Uterine smooth muscle cell (primary cell): Measurements from ENCODE around the gene FAM229A. TPM values are rescaled to one million over a fixed set of nuclear protein-coding genes. Genes with fewer than 3 reads are reported as not detected.

ENCODE experiments used
- total RNA-seq: library from RNA; depleted of rRNA; stranded (reverse); fragments of >200 nt; gene quantifications from 2 replicates; pipeline ENCODE4 v1.2.3, GENCODE V29; 2014

Gene FAM229A, protein sequence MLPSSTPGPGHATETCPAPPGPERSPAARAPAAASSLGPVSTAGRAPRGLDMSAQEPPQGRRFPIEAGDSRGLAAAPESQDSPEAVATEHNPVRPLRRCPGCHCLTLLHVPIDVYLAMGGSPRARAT
- 0.77 and 1.00 TPM in 2 replicates for total RNA-seq

GRCh38 chr1:32362474-32363313, at the start of gene FAM229A, which contains the start of gene TSSK3:
TSS of gene FAM229A (minus strand) at chr1:32362485. CDS start at chr1:32362091, 394 bp downstream.
TSS of gene TSSK3 (plus strand) at chr1:32362539. CDS start at chr1:32362702, 163 bp downstream.

DNA sequence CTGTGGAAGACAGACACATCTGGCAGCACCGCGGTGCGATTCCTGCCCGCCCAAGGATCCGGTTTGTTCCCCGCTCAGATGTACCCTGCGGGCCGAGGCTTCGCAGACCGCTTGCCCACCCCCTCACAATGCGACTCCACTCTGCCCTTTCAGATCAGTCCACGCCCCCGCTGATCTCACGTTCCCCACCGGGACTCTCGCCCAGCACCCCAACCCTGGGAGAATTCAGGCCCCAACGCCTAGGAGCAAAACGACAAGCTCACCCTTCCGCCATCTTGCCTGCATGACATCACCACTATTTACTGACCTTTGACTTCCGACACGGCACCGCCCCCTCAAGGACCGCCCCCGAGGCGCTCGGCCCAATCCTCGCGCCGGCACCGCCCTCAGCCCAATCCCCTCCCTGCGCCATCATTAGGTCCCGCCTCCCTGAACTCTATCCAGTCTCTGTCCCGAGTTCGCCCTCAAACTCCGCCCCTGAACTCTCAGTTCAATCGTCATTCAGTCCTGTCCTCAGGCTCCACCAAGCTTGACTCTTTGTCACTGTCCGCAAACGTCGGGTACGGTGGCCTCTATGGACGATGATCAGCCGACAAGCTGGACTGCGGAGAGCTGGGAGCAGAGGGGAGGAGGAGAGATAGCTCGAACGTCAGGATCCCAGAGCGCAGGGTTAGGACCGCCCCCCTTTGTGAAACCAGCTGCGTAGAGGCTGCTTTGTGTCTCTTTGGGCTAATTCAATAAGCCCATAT, 32.0 kb upstream of the FAM229A start, which contains the start of gene BSDC1:
Gene BSDC1 (minus strand): TSS at position 301 of the 749 bp plus-strand sequence. CDS start 27 bp downstream, at position 274.

GRCh38 chr1:32335790-32336590, 26.3 kb downstream of the FAM229A start, which contains the start of gene MARCKSL1:
TSS of gene MARCKSL1 (minus strand) at chr1:32336233. CDS start at chr1:32336033, 200 bp downstream.

Other genes with a start within 250 kb of the FAM229A start
- gene TXLNA, start 182.8 kb downstream of the FAM229A start, total RNA-seq: 99.6 and 103 TPM in 2 replicates
- gene CCDC28B, start 161.9 kb downstream of the FAM229A start, total RNA-seq: 10.8 and 11.6 TPM in 2 replicates
- 2.4 and 4.6 TPM in 2 replicates for gene IQCC, start 156.8 kb downstream of the FAM229A start, total RNA-seq
- gene DCDC2B, start 153.4 kb downstream of the FAM229A start, total RNA-seq: 0.12 TPM in 1 of 2 replicates, not detected in the other
- gene TMEM234, start 140.1 kb downstream of the FAM229A start, total RNA-seq: 16.8 and 20.5 TPM in 2 replicates
- gene EIF3I, start 140.1 kb downstream of the FAM229A start, total RNA-seq: 350 and 441 TPM in 2 replicates
- gene FAM167B, start 115.3 kb downstream of the FAM229A start, total RNA-seq: 0.44 and 0.50 TPM in 2 replicates
- not detected in 2 replicates for gene LCK, start 111.2 kb downstream of the FAM229A start, total RNA-seq
- 68.2 and 88.9 TPM in 2 replicates for gene HDAC1, start 70.4 kb downstream of the FAM229A start, total RNA-seq
- gene MARCKSL1, start 26.3 kb downstream of the FAM229A start, total RNA-seq: 10.5 and 18.9 TPM in 2 replicates
- 0.33 and 5.1 TPM in 2 replicates for gene TSSK3, start 54 bp upstream of the FAM229A start, total RNA-seq
- gene BSDC1, start 32.0 kb upstream of the FAM229A start, total RNA-seq: 59.7 and 59.9 TPM in 2 replicates
- gene ZBTB8B, start 102.6 kb upstream of the FAM229A start, total RNA-seq: under 0.01 TPM in 1 of 2 replicates, not detected in the other
- 6.8 and 9.1 TPM in 2 replicates for gene ZBTB8A, start 176.9 kb upstream of the FAM229A start, total RNA-seq